ENCODE results near the gene TAF6.

Gene TAF6

GRCh38 chr7:100126931-100127865, 8.0 kb upstream of the TAF6 start, which contains the start of gene MBLAC1 (continued):
- TF ChIP-seq, protein P1, sequence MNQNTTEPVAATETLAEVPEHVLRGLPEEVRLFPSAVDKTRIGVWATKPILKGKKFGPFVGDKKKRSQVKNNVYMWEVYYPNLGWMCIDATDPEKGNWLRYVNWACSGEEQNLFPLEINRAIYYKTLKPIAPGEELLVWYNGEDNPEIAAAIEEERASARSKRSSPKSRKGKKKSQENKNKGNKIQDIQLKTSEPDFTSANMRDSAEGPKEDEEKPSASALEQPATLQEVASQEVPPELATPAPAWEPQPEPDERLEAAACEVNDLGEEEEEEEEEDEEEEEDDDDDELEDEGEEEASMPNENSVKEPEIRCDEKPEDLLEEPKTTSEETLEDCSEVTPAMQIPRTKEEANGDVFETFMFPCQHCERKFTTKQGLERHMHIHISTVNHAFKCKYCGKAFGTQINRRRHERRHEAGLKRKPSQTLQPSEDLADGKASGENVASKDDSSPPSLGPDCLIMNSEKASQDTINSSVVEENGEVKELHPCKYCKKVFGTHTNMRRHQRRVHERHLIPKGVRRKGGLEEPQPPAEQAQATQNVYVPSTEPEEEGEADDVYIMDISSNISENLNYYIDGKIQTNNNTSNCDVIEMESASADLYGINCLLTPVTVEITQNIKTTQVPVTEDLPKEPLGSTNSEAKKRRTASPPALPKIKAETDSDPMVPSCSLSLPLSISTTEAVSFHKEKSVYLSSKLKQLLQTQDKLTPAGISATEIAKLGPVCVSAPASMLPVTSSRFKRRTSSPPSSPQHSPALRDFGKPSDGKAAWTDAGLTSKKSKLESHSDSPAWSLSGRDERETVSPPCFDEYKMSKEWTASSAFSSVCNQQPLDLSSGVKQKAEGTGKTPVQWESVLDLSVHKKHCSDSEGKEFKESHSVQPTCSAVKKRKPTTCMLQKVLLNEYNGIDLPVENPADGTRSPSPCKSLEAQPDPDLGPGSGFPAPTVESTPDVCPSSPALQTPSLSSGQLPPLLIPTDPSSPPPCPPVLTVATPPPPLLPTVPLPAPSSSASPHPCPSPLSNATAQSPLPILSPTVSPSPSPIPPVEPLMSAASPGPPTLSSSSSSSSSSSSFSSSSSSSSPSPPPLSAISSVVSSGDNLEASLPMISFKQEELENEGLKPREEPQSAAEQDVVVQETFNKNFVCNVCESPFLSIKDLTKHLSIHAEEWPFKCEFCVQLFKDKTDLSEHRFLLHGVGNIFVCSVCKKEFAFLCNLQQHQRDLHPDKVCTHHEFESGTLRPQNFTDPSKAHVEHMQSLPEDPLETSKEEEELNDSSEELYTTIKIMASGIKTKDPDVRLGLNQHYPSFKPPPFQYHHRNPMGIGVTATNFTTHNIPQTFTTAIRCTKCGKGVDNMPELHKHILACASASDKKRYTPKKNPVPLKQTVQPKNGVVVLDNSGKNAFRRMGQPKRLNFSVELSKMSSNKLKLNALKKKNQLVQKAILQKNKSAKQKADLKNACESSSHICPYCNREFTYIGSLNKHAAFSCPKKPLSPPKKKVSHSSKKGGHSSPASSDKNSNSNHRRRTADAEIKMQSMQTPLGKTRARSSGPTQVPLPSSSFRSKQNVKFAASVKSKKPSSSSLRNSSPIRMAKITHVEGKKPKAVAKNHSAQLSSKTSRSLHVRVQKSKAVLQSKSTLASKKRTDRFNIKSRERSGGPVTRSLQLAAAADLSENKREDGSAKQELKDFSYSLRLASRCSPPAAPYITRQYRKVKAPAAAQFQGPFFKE (tag by site-specific recombination; IDR thresholded peaks at IDR 0.05; ENCODE audit: borderline replicate concordance): no peak
- TF ChIP-seq, protein P2, sequence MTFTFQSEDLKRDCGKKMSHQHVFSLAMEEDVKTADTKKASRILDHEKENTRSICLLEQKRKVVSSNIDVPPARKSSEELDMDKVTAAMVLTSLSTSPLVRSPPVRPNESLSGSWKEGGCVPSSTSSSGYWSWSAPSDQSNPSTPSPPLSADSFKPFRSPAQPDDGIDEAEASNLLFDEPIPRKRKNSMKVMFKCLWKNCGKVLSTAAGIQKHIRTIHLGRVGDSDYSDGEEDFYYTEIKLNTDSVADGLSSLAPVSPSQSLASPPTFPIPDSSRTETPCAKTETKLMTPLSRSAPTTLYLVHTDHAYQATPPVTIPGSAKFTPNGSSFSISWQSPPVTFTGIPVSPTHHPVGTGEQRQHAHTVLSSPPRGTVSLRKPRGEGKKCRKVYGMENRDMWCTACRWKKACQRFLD (tag by site-specific recombination; IDR thresholded peaks at IDR 0.05): no peak
- TF ChIP-seq ZSCAN16 (tag by site-specific recombination; IDR thresholded peaks at IDR 0.05) (peak; percentile 24; the same call in 1 of the 2 replicates), ZEB2 (tag by site-specific recombination; IDR thresholded peaks at IDR 0.05) (peak; percentile 93; the same call in 1 of the 2 replicates), ZNF19 (tag by site-specific recombination; IDR thresholded peaks at IDR 0.05; ENCODE audit: low read depth) (no peak), ZFP37 (tag by site-specific recombination; IDR thresholded peaks at IDR 0.05) (peak; percentile 67), ZBTB6 (tag by site-specific recombination; IDR thresholded peaks at IDR 0.05) (no peak; the same call in 1 of the 2 replicates), ZNF202 (tag by site-specific recombination; IDR thresholded peaks at IDR 0.05; ENCODE audit: borderline replicate concordance) (no peak), REPIN1 (tag by site-specific recombination; IDR thresholded peaks at IDR 0.05; ENCODE audit: low read depth) (no peak), ZNF133 (tag by site-specific recombination; IDR thresholded peaks at IDR 0.05) (0 out of 2 replicates have a peak, but pooled peaks have one; percentile 27), ZNF654 (tag by site-specific recombination; IDR thresholded peaks at IDR 0.05; ENCODE audit: low read depth) (no peak), ZNF626 (tag by site-specific recombination; IDR thresholded peaks at IDR 0.05) (no peak), INSM2 (tag by site-specific recombination; IDR thresholded peaks at IDR 0.05) (no peak), ZNF175 (tag by site-specific recombination; IDR thresholded peaks at IDR 0.05) (no peak), ZNF658 (tag by site-specific recombination; IDR thresholded peaks at IDR 0.05) (no peak), ZNF157 (tag by site-specific recombination; IDR thresholded peaks at IDR 0.05) (no peak), ZNF221 (tag by site-specific recombination; IDR thresholded peaks at IDR 0.05; ENCODE audit: borderline replicate concordance) (no peak), PRDM10 (tag by site-specific recombination; IDR thresholded peaks at IDR 0.05) (peak; percentile 100), ZNF169 (tag by site-specific recombination; IDR thresholded peaks at IDR 0.05) (no peak), ZNF354C (tag by site-specific recombination; IDR thresholded peaks at IDR 0.05; ENCODE audit: borderline replicate concordance, low read depth) (no peak), ZIC2 (tag by site-specific recombination; IDR thresholded peaks at IDR 0.05) (no peak)
- TF ChIP-seq, protein P3, sequence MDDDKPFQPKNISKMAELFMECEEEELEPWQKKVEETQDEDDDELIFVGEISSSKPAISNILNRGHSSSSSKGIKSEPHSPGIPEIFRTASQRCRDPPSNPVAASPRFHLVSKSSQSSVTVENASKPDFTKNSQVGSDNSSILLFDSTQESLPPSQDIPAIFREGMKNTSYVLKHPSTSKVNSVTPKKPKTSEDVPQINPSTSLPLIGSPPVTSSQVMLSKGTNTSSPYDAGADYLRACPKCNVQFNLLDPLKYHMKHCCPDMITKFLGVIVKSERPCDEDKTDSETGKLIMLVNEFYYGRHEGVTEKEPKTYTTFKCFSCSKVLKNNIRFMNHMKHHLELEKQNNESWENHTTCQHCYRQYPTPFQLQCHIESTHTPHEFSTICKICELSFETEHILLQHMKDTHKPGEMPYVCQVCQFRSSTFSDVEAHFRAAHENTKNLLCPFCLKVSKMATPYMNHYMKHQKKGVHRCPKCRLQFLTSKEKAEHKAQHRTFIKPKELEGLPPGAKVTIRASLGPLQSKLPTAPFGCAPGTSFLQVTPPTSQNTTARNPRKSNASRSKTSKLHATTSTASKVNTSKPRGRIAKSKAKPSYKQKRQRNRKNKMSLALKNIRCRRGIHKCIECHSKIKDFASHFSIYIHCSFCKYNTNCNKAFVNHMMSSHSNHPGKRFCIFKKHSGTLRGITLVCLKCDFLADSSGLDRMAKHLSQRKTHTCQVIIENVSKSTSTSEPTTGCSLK (tag by site-specific recombination; IDR thresholded peaks at IDR 0.05): no peak

Data from HEK293 (cell line).